Ishikawa (cell line): Measurements from ENCODE around the gene KDF1.

Experiments
- CEBPB ChIP-seq: IDR thresholded peaks from 2 replicates; pipeline ENCODE4 v1.6.1; 2012
- CREB1 ChIP-seq: IDR thresholded peaks from 2 replicates; pipeline ENCODE4 v1.6.1; 2012; ENCODE audit warnings: low read depth
- EGR1 ChIP-seq: IDR thresholded peaks from 2 replicates; pipeline ENCODE4 v1.6.1; 2012
- EP300 ChIP-seq: IDR thresholded peaks from 2 replicates; pipeline ENCODE4 v1.6.1; 2012; ENCODE audit warnings: borderline replicate concordance
- FOXM1 ChIP-seq: IDR thresholded peaks from 2 replicates; pipeline ENCODE4 v1.6.1; 2012; ENCODE audit warnings: low read depth, borderline replicate concordance
- MAX ChIP-seq: IDR thresholded peaks from 2 replicates; pipeline ENCODE4 v1.6.1; 2012
- NFIC ChIP-seq: IDR thresholded peaks from 2 replicates; pipeline ENCODE4 v1.6.1; 2012
- RAD21 ChIP-seq: IDR thresholded peaks from 2 replicates; pipeline ENCODE4 v1.6.1; 2012; ENCODE audit warnings: low read depth
- REST ChIP-seq: IDR thresholded peaks from 2 replicates; pipeline ENCODE4 v1.6.1; 2012; ENCODE audit warnings: low read depth, mild to moderate bottlenecking
- TAF1 ChIP-seq: IDR thresholded peaks from 2 replicates; pipeline ENCODE4 v1.6.1; 2012; ENCODE audit warnings: low read depth, mild to moderate bottlenecking
- TCF12 ChIP-seq: IDR thresholded peaks from 2 replicates; pipeline ENCODE4 v1.6.1; 2012; ENCODE audit warnings: low read depth
- TEAD4 ChIP-seq: IDR thresholded peaks from 2 replicates; pipeline ENCODE4 v1.6.1; 2012
- USF1 ChIP-seq: IDR thresholded peaks from 2 replicates; pipeline ENCODE4 v1.6.1; 2012
- YY1 ChIP-seq: IDR thresholded peaks from 2 replicates; pipeline ENCODE4 v1.6.1; 2012; ENCODE audit warnings: low read depth
- ZBTB7A ChIP-seq: IDR thresholded peaks from 2 replicates; pipeline ENCODE4 v1.6.1; 2012; ENCODE audit warnings: low read depth

Gene KDF1

GRCh38 chr1:27006683-27007082 is 46.4 kb upstream of the KDF1 start:
- TF ChIP-seq USF1 (no peak), TCF12 (no peak), EP300 (no peak), FOXM1 (no peak), TEAD4 (no peak), ZBTB7A (no peak), CEBPB (no peak), MAX (no peak), REST (no peak), EGR1 (no peak), YY1 (no peak), RAD21 (no peak), TAF1 (no peak), CREB1 (no peak), NFIC (no peak)

GRCh38 chr1:27005648-27006496 is 45.6 kb upstream of the KDF1 start:
- TF ChIP-seq CEBPB, result peak; percentile 43; the same call in 1 of the 2 replicates
- no peak for TF ChIP-seq USF1

GRCh38 chr1:27005166-27005530 is 44.9 kb upstream of the KDF1 start:
- TF ChIP-seq MAX (no peak), YY1 (no peak), RAD21 (no peak), EP300 (no peak), REST (no peak), FOXM1 (no peak), EGR1 (no peak), TCF12 (no peak), ZBTB7A (no peak), CREB1 (no peak), CEBPB (no peak)

GRCh38 chr1:27004471-27005165 is 44.4 kb upstream of the KDF1 start:
- TF ChIP-seq TAF1 (no peak), FOXM1 (no peak), EP300 (no peak), RAD21 (no peak), CEBPB (no peak), TCF12 (no peak), MAX (no peak), REST (no peak), TEAD4 (no peak), CREB1 (no peak), YY1 (no peak), USF1 (no peak), EGR1 (no peak)
